Heart left ventricle (tissue), 13 donors: ENCODE measurements around the gene SLC25A26.

ENCODE experiments used
- POLR2A ChIP-seq, 2 donors: fragments of 450-650 bp; IDR thresholded peaks; one replicate each; pipeline ENCODE4 v1.6.1; 2017; ENCODE audit warnings: antibody characterized with exemption in 2 of 2, mild to moderate bottlenecking in 2 of 2, moderate library complexity in 2 of 2
- TF ChIP-seq, protein P1 (sequence below), 12 donors: fragments of 200-600 bp; sonication (generic) in 4 of 12; IDR thresholded peaks; one replicate each; pipeline versions ENCODE4 v1.5.0 to v1.8.0; 2018 to 2022; ENCODE audit warnings: antibody characterized with exemption in 12 of 12, mild to moderate bottlenecking in 5 of 12
- donor health status: ischemic (EF 13 %, LVEDD 7.1; RV severe dilation, severe dysfunction).
- donor health status: DM: no; HTN: yes; CAD: no.
- donor health status: DM: no; HTN: no; CAD: no.
- donor health status: ischemic (EF 25% LVEDD 6.9; RV normal size, moderate dysfunction).
- donor health status: ischemic (EF 25% LVEDD 5.7; RV mildly dilated, moderate dysfunction).
- donor health status: ischemic (EF 35%, LVEDD 5.7; RV mildly dilated, moderate dysfunction).
- donor health status: nonischemic (EF 11% LVEDD 7.7; RV severe dilation, severe dysfunction).
- donor health status: DM: yes; HTN: yes; CAD: no.
- donor health status: PGD.
- donor health status: ischemic (EF 29% LVEDD 5.4; RV normal size, mild dysfunction).
- donor health status: nonischemic (EF 23%, LVEDD 6.1; RV moderate dilation, normal function).

- TF ChIP-seq, protein P1, sequence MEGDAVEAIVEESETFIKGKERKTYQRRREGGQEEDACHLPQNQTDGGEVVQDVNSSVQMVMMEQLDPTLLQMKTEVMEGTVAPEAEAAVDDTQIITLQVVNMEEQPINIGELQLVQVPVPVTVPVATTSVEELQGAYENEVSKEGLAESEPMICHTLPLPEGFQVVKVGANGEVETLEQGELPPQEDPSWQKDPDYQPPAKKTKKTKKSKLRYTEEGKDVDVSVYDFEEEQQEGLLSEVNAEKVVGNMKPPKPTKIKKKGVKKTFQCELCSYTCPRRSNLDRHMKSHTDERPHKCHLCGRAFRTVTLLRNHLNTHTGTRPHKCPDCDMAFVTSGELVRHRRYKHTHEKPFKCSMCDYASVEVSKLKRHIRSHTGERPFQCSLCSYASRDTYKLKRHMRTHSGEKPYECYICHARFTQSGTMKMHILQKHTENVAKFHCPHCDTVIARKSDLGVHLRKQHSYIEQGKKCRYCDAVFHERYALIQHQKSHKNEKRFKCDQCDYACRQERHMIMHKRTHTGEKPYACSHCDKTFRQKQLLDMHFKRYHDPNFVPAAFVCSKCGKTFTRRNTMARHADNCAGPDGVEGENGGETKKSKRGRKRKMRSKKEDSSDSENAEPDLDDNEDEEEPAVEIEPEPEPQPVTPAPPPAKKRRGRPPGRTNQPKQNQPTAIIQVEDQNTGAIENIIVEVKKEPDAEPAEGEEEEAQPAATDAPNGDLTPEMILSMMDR (IDR thresholded peaks at IDR 0.05), result peak in 6 of 12 donors; percentile 10 to 49 (median 27)
- TF ChIP-seq POLR2A (IDR thresholded peaks at IDR 0.05), result no peak
These were observed 197.7 kb downstream of the SLC25A26 start for GRCh38 chr3:66418475-66418931.
